Omental fat pad (tissue), 4 donors: Measurements from ENCODE around the gene ZNF132. TPM values are rescaled to one million over a fixed set of nuclear protein-coding genes. Genes with fewer than 3 reads are reported as not detected.

Experiments
- ATAC-seq: fragments of 150-250 bp; one replicate; pipeline ENCODE4 v1.9.1; 2016; ENCODE audit warnings: mild to moderate bottlenecking, moderate library complexity; ENCODE audit not compliant: low FRiP score
- DNase-seq: peaks from one replicate; pipeline ENCODE4 v3.0.0-alpha.2; 2019; ENCODE audit warnings: low spot score
- total RNA-seq, 4 donors: library from RNA; depleted of rRNA; stranded (reverse); fragments of >200 nt; gene quantifications; one replicate each; pipeline ENCODE4 v1.1.0, GENCODE V29; 2016
- TF ChIP-seq, protein P1 (sequence below), 3 donors: fragments of 450-650 bp; IDR thresholded peaks; one replicate each; pipeline ENCODE4 v1.5.1; 2016 to 2017; ENCODE audit warnings: antibody characterized with exemption in 3 of 3, mild to moderate bottlenecking in 3 of 3, moderate library complexity in 2 of 3

The ZNF132 gene
- total RNA-seq, 4 donors from 2014 or later, result 4.0 to 8.2 (median 4.6) TPM

GRCh38 chr19:58394821-58395219 lies 45.1 kb downstream of the ZNF132 start:
- TF ChIP-seq, protein P1, sequence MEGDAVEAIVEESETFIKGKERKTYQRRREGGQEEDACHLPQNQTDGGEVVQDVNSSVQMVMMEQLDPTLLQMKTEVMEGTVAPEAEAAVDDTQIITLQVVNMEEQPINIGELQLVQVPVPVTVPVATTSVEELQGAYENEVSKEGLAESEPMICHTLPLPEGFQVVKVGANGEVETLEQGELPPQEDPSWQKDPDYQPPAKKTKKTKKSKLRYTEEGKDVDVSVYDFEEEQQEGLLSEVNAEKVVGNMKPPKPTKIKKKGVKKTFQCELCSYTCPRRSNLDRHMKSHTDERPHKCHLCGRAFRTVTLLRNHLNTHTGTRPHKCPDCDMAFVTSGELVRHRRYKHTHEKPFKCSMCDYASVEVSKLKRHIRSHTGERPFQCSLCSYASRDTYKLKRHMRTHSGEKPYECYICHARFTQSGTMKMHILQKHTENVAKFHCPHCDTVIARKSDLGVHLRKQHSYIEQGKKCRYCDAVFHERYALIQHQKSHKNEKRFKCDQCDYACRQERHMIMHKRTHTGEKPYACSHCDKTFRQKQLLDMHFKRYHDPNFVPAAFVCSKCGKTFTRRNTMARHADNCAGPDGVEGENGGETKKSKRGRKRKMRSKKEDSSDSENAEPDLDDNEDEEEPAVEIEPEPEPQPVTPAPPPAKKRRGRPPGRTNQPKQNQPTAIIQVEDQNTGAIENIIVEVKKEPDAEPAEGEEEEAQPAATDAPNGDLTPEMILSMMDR (IDR thresholded peaks at IDR 0.05), result no peak
- ATAC-seq, result no peak
- DNase-seq, result no peak

GRCh38 chr19:58393725-58394033 lies 46.3 kb downstream of the ZNF132 start:
- DNase-seq, result no peak
- TF ChIP-seq, protein P1 (IDR thresholded peaks at IDR 0.05), result no peak
- no peak for ATAC-seq

GRCh38 chr19:58392945-58393724 lies 46.8 kb downstream of the ZNF132 start:
- TF ChIP-seq, protein P1 (IDR thresholded peaks at IDR 0.05), result no peak
- DNase-seq (no peak), ATAC-seq (no peak)

DNA sequence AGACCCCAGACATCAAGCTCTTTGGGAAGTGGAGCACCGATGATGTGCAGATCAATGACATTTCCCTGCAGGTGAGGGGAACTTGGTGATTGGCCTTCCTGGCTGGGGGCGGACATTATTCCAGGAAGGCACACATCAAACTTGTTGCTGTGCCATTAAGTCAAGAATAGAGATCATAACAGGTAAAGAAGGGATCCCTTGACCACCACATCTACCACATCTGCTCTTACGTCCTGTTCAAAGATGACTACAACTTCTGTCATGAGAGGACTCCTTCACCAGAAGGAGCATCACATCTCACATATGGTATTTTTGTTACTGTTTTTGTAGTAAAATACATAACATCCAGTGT lies 51.8 kb downstream of the ZNF132 start:
- DNase-seq, result no peak
- TF ChIP-seq, protein P1 (IDR thresholded peaks at IDR 0.05), result no peak
- no peak for ATAC-seq

GRCh38 chr19:58387338-58388174 lies 52.4 kb downstream of the ZNF132 start:
- ATAC-seq (no peak), DNase-seq (no peak)
- TF ChIP-seq, protein P1 (IDR thresholded peaks at IDR 0.05), result no peak

DNA sequence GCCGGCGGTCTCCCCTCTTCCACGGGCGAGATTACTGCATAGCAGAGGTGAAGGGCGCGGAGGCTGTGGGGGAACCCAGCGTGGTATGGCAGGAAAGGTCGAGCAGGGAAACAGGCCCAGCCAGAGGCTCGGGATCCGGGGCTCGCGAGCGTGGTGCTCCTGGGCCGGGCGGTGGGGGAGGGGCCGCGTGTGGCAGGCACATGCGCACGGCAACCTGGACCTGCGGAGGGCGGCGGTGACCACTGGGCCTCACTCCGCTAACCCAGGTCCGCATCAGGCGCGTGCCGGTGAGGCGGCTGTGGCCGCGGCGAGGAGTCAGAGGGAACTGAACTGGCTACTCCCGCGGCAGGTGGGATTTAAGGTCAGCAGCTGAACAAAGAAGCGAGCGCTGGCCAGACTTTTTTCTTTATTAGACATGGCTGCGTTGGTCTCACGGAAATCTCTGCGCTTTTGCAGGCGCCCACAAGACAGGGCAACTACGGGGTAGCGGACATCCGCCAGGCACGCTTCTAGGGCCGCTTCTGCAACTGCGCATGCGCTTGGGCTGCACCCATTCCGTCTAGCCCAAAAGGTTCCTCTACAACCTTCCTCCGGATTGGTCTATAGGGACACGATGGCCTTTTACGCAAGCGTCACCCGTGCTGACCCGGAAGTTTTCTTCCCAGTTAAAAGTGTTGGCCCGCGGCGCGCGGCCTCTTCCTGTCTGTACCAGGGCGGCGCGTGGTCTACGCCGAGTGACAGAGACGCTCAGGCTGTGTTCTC lies 53.2 kb downstream of the ZNF132 start, which contains the start of gene RPS5:
Gene RPS5 (plus strand): TSS at position 694 of the 762 bp plus-strand sequence. CDS start 869 bp downstream, outside the sequence.
- TF ChIP-seq, protein P1 (IDR thresholded peaks at IDR 0.05), result no peak
- peak; percentile 95 for ATAC-seq
- peak; percentile 88 for DNase-seq
